ENCODE data around the gene CAPN2.

Gene CAPN2

GRCh38 chr1:223763881-223764280, 51.5 kb downstream of the CAPN2 start:
- DNase-seq, result no peak

- peak; percentile 34 for DNase-seq
Observed at GRCh38 chr1:223765036-223765718, 52.8 kb downstream of the CAPN2 start.

GRCh38 chr1:223765719-223766340, 53.5 kb downstream of the CAPN2 start:
- DNase-seq, result no peak

GRCh38 chr1:223770621-223771315, 58.4 kb downstream of the CAPN2 start:
- DNase-seq, result no peak

GRCh38 chr1:223771469-223771813, 59.1 kb downstream of the CAPN2 start:
- DNase-seq, result no peak

GRCh38 chr1:223771814-223772770, 59.8 kb downstream of the CAPN2 start:
- DNase-seq, result peak; percentile 98

- no peak for DNase-seq
Observed at GRCh38 chr1:223772771-223773160, 60.4 kb downstream of the CAPN2 start.

- no peak for DNase-seq
Observed at GRCh38 chr1:223774134-223774814, 61.9 kb downstream of the CAPN2 start.

GRCh38 chr1:223775054-223775453, 62.7 kb downstream of the CAPN2 start:
- no peak for DNase-seq

- no peak for DNase-seq
Observed at GRCh38 chr1:223775711-223776074, 63.4 kb downstream of the CAPN2 start.

GRCh38 chr1:223776075-223776814, 63.9 kb downstream of the CAPN2 start:
- peak; percentile 74 for DNase-seq

- DNase-seq, result no peak
Observed at GRCh38 chr1:223776826-223777454, 64.6 kb downstream of the CAPN2 start.

- DNase-seq, result no peak
Observed at GRCh38 chr1:223780318-223780717, 68.0 kb downstream of the CAPN2 start.

GRCh38 chr1:223780949-223781348, 68.6 kb downstream of the CAPN2 start:
- DNase-seq, result no peak

GRCh38 chr1:223783676-223784075, 71.3 kb downstream of the CAPN2 start:
- DNase-seq, result no peak

GRCh38 chr1:223784541-223784940, 72.2 kb downstream of the CAPN2 start:
- no peak for DNase-seq

- no peak for DNase-seq
Observed at GRCh38 chr1:223785808-223786207, 73.5 kb downstream of the CAPN2 start.

GRCh38 chr1:223788746-223789415, 76.5 kb downstream of the CAPN2 start:
- peak; percentile 96 for DNase-seq

- no peak for DNase-seq
Observed at GRCh38 chr1:223792046-223792445, 79.7 kb downstream of the CAPN2 start.

GRCh38 chr1:223793716-223794115, 81.4 kb downstream of the CAPN2 start:
- DNase-seq, result no peak
